Activated CD4-positive, alpha-beta T cell treated with anti-CD3 and anti-CD28 coated beads for 36 hours (primary cell): ENCODE data around the gene REPS1. TPM values are rescaled to one million over a fixed set of nuclear protein-coding genes. Genes with fewer than 3 reads are reported as not detected.

Experiments
- ATAC-seq: fragments of 200-7000 bp; cut with Tn5 transposase; one replicate; pipeline ENCODE4 v1.10.0; 2021; ENCODE audit warnings: mild to moderate bottlenecking, moderate library complexity
- CTCF ChIA-PET: fragments of 350-600 bp; sonication (Branson Sonifier 250); formaldehyde crosslinking; loops from one replicate; lab custom pipeline; 2021; ENCODE audit warnings: antibody characterized with exemption; lab: Charles Lee
- POLR2A ChIA-PET: fragments of 350-600 bp; sonication (Branson Sonifier 250); formaldehyde crosslinking; loops from one replicate; lab custom pipeline; 2021; ENCODE audit warnings: antibody characterized with exemption, inconsistent platforms; lab: Charles Lee
- DNase-seq: peaks from one replicate; pipeline ENCODE4 v3.0.0-alpha.2; 2020
- H3K27ac Mint-ChIP-seq: one replicate; pipeline ENCODE4 v1.8.0; 2021; ENCODE audit warnings: mixed read lengths
- H3K27me3 Mint-ChIP-seq: one replicate; pipeline ENCODE4 v1.8.0; 2021; ENCODE audit warnings: mixed read lengths
- H3K36me3 Mint-ChIP-seq: one replicate; pipeline ENCODE4 v1.8.0; 2021; ENCODE audit warnings: low read depth, mixed read lengths
- H3K4me1 Mint-ChIP-seq: one replicate; pipeline ENCODE4 v1.8.0; 2021; ENCODE audit warnings: mixed read lengths
- H3K4me3 Mint-ChIP-seq: one replicate; pipeline ENCODE4 v1.8.0; 2021; ENCODE audit warnings: mild to moderate bottlenecking, moderate library complexity, mixed read lengths
- H3K9me3 Mint-ChIP-seq: one replicate; pipeline ENCODE4 v1.8.0; 2021; ENCODE audit warnings: low read depth, mixed read lengths
- intact Hi-C, 2 experiments: fragments of 100-400 bp; cut with DNase I in 1 of 2; cut with micrococcal nuclease in 1 of 2; formaldehyde crosslinking; loops; one replicate each; pipeline versions ENCODE4 v1.14.2 to v1.15.1; 2022 to 2024; cut with DNase I, micrococcal nuclease
- total RNA-seq, 2 experiments: library from RNA; stranded (reverse); gene quantifications; one replicate each; pipeline ENCODE4 v1.2.3, GENCODE V29; 2021

REPS1 gene
- total RNA-seq, 2 experiments from 2014 or later: 60.3 to 90.9 TPM

GRCh38 chr6:138986578-138986977 is 1.5 kb downstream of the REPS1 start:
- peak overlapping the region; percentile 89 for H3K27ac Mint-ChIP-seq
- CTCF ChIA-PET: interaction anchor here (0.6 to 3.3 kb wide), 9 partner anchors 12 to 271 kb away, joined by 3 to 18 read pairs (median 4); no protein-coding TSS in a partner anchor
- POLR2A ChIA-PET: interaction anchor here (1.1 to 1.4 kb wide), 2 partner anchors 11 to 213 kb away, joined by 4 read pairs; partner anchors contain the start of gene CCDC28A
- intact Hi-C loops: loop anchor here (2.0 to 10.0 kb wide), 6 partner anchors 40 to 582 kb away; partner anchors contain the start of genes CITED2 (in 1 of the 2), HEBP2 (in 1 of the 2) and HECA (in 1 of the 2)
- H3K36me3 Mint-ChIP-seq: peaks cover 2% of the 10 kb centered on the region
- DNase-seq (no peak), ATAC-seq (no peak)
- no peaks in the 10 kb centered on the region for H3K27me3 Mint-ChIP-seq
- H3K4me1 Mint-ChIP-seq: peaks cover 12% of the 10 kb centered on the region
- H3K9me3 Mint-ChIP-seq: no peaks in the 10 kb centered on the region
- peak overlapping the region; percentile 87 for H3K4me3 Mint-ChIP-seq

- CTCF ChIA-PET: interaction anchor here (0.6 to 1.0 kb wide), 2 partner anchors 9 to 249 kb away, joined by 3 read pairs; no protein-coding TSS in a partner anchor
- H3K27me3 Mint-ChIP-seq: no peaks in the 10 kb centered on the region
- DNase-seq (no peak), ATAC-seq (no peak)
- no peaks in the 10 kb centered on the region for H3K36me3 Mint-ChIP-seq
- no peak overlapping the region for H3K4me3 Mint-ChIP-seq
- H3K4me1 Mint-ChIP-seq: peaks cover 44% of the 10 kb centered on the region
- no peak overlapping the region for H3K27ac Mint-ChIP-seq
- H3K9me3 Mint-ChIP-seq: no peaks in the 10 kb centered on the region
- POLR2A ChIA-PET: interaction anchor here (0.7 kb wide), 1 partner anchor 814 kb away, joined by 3 read pairs; no protein-coding TSS in a partner anchor
- intact Hi-C loops: loop anchor here in 1 of 2 experiments (2.0 to 10.0 kb wide), 2 partner anchors 23 to 577 kb away; partner anchors contain the start of gene HEBP2
Observed at GRCh38 chr6:138981416-138981815, 6.6 kb downstream of the REPS1 start.

- ChIA-PET POLR2A (no interaction called here), CTCF (interaction anchor here (0.6 to 0.8 kb wide), 2 partner anchors 394 to 497 kb away, joined by 3 to 4 read pairs; no protein-coding TSS in a partner anchor)
- ATAC-seq (no peak), DNase-seq (no peak)
- Mint-ChIP-seq H3K27me3 (no peaks in the 10 kb centered on the region), H3K36me3 (peaks cover under 1% of the 10 kb centered on the region), H3K9me3 (no peaks in the 10 kb centered on the region), H3K27ac (no peak overlapping the region), H3K4me1 (peaks cover 50% of the 10 kb centered on the region), H3K4me3 (no peak overlapping the region)
- intact Hi-C loops: loop anchor here in 1 of 2 experiments (2.0 to 10.0 kb wide), 2 partner anchors 21 to 575 kb away; partner anchors contain the start of gene HEBP2
Observed at GRCh38 chr6:138979813-138980668, 8.0 kb downstream of the REPS1 start.

- no peak overlapping the region for H3K27ac Mint-ChIP-seq
- ChIA-PET POLR2A (no interaction called here), CTCF (interaction anchor here (0.6 to 0.8 kb wide), 2 partner anchors 393 to 496 kb away, joined by 3 to 4 read pairs; no protein-coding TSS in a partner anchor)
- H3K4me1 Mint-ChIP-seq: peaks cover 57% of the 10 kb centered on the region
- intact Hi-C loops: no loop called here
- H3K4me3 Mint-ChIP-seq: no peak overlapping the region
- ATAC-seq: no peak
- H3K36me3 Mint-ChIP-seq: peaks cover 1% of the 10 kb centered on the region
- no peaks in the 10 kb centered on the region for H3K9me3 Mint-ChIP-seq
- no peak for DNase-seq
- H3K27me3 Mint-ChIP-seq: no peaks in the 10 kb centered on the region
Observed at GRCh38 chr6:138979365-138979764, 8.7 kb downstream of the REPS1 start.

- DNase-seq (no peak), ATAC-seq (no peak)
- intact Hi-C loops: no loop called here
- H3K4me3 Mint-ChIP-seq: no peak overlapping the region
- H3K27ac Mint-ChIP-seq: no peak overlapping the region
- CTCF ChIA-PET: no interaction called here
- H3K36me3 Mint-ChIP-seq: peaks cover 1% of the 10 kb centered on the region
- H3K4me1 Mint-ChIP-seq: peaks cover 68% of the 10 kb centered on the region
- no peaks in the 10 kb centered on the region for H3K27me3 Mint-ChIP-seq
- no peaks in the 10 kb centered on the region for H3K9me3 Mint-ChIP-seq
- POLR2A ChIA-PET: no interaction called here
Observed at GRCh38 chr6:138978229-138978628, 9.8 kb downstream of the REPS1 start.

- intact Hi-C loops: no loop called here
- ChIA-PET CTCF (interaction anchor here (1.0 kb wide), 1 partner anchor 10 kb away, joined by 4 read pairs; no protein-coding TSS in a partner anchor), POLR2A (no interaction called here)
- Mint-ChIP-seq H3K4me1 (peaks cover 74% of the 10 kb centered on the region), H3K27ac (no peak overlapping the region), H3K9me3 (no peaks in the 10 kb centered on the region), H3K27me3 (no peaks in the 10 kb centered on the region), H3K36me3 (peaks cover 1% of the 10 kb centered on the region), H3K4me3 (no peak overlapping the region)
- no peak for DNase-seq
- ATAC-seq: no peak
Observed at GRCh38 chr6:138977646-138978167, 10.3 kb downstream of the REPS1 start.

- Mint-ChIP-seq H3K9me3 (no peaks in the 10 kb centered on the region), H3K27ac (no peak overlapping the region), H3K36me3 (peaks cover 1% of the 10 kb centered on the region), H3K4me3 (no peak overlapping the region), H3K27me3 (no peaks in the 10 kb centered on the region), H3K4me1 (peaks cover 76% of the 10 kb centered on the region)
- ChIA-PET CTCF (interaction anchor here (0.6 to 1.4 kb wide), 3 partner anchors 10 to 137 kb away, joined by 3 to 4 read pairs (median 4); no protein-coding TSS in a partner anchor), POLR2A (no interaction called here)
- intact Hi-C loops: no loop called here
- DNase-seq (no peak), ATAC-seq (no peak)
Observed at GRCh38 chr6:138977242-138977641, 10.8 kb downstream of the REPS1 start.

GRCh38 chr6:138975815-138976214 is 12.2 kb downstream of the REPS1 start:
- ChIA-PET POLR2A (interaction anchor here (0.9 kb wide), 1 partner anchor 11 kb away, joined by 4 read pairs; no protein-coding TSS in a partner anchor), CTCF (interaction anchor here (3.4 kb wide), 1 partner anchor 10 kb away, joined by 12 read pairs; no protein-coding TSS in a partner anchor)
- Mint-ChIP-seq H3K27me3 (no peaks in the 10 kb centered on the region), H3K9me3 (no peaks in the 10 kb centered on the region), H3K4me3 (no peak overlapping the region), H3K4me1 (peaks cover 76% of the 10 kb centered on the region), H3K27ac (no peak overlapping the region), H3K36me3 (peaks cover 1% of the 10 kb centered on the region)
- ATAC-seq (no peak), DNase-seq (no peak)
- intact Hi-C loops: no loop called here

- H3K9me3 Mint-ChIP-seq: no peaks in the 10 kb centered on the region
- CTCF ChIA-PET: interaction anchor here (0.8 to 3.4 kb wide), 3 partner anchors 12 to 30 kb away, joined by 3 to 12 read pairs (median 5); no protein-coding TSS in a partner anchor
Observed at GRCh38 chr6:138973466-138974153, 14.4 kb downstream of the REPS1 start.

GRCh38 chr6:138972226-138972665 is 15.8 kb downstream of the REPS1 start:
- ATAC-seq: no peak
- H3K27me3 Mint-ChIP-seq: no peaks in the 10 kb centered on the region
- H3K4me3 Mint-ChIP-seq: no peak overlapping the region
- H3K36me3 Mint-ChIP-seq: peaks cover 7% of the 10 kb centered on the region
- H3K4me1 Mint-ChIP-seq: peaks cover 72% of the 10 kb centered on the region
- ChIA-PET CTCF (interaction anchor here (0.7 to 0.8 kb wide), 3 partner anchors 10 to 45 kb away, joined by 3 read pairs; no protein-coding TSS in a partner anchor), POLR2A (no interaction called here)
- intact Hi-C loops: loop anchor here in 1 of 2 experiments (5.0 kb wide), 1 partner anchor 155 kb away; no protein-coding TSS in a partner anchor
- no peak for DNase-seq
- H3K27ac Mint-ChIP-seq: no peak overlapping the region
- no peaks in the 10 kb centered on the region for H3K9me3 Mint-ChIP-seq

More at GRCh38 chr6:138973466-138974153, 14.4 kb downstream of the REPS1 start:
- DNase-seq (no peak), ATAC-seq (no peak)
- Mint-ChIP-seq H3K4me3 (no peak overlapping the region), H3K27ac (no peak overlapping the region), H3K27me3 (no peaks in the 10 kb centered on the region), H3K4me1 (peaks cover 71% of the 10 kb centered on the region), H3K36me3 (peaks cover 7% of the 10 kb centered on the region)
- intact Hi-C loops: loop anchor here (1.0 to 5.0 kb wide), 2 partner anchors 9 to 156 kb away; no protein-coding TSS in a partner anchor
- POLR2A ChIA-PET: no interaction called here
